ENCODE measurements around the gene IRF9.

IRF9 gene

DNA sequence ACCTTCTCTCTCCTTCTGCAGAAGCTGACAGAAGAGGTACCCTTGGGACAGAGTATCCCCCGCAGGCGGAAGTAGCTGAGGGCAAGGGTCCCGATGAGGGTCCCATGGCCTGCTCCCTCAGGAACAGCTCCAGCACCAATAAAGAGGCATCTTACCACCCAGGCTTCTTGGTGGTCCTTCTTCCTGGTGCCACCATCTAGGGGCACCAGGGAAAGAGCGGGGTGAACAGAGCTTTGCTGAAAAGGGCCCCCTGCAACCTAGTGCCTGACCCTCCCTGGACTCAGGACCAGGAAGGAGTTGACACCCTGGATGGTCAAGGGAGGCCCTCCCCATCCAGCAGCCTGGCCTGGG is 591 bp upstream of the IRF9 start:
- Histone ChIP-seq H3K27me3 (ENCODE audit: insufficient read depth, low read length, poor library complexity) (no peaks in the 10 kb centered on the region), H2AFZ (ENCODE audit: low read depth, low read length) (no peak overlapping the region), H3K4me3 (ENCODE audit: low read depth in 1 of 2, low read length in 2 of 2) (no peak overlapping the region), H3K9ac (ENCODE audit: low read depth, low read length) (peak overlapping the region; percentile 12; the same call in 1 of the 2 replicates), H3K9me3 (ENCODE audit: insufficient read depth, low read length, severe bottlenecking) (no peaks in the 10 kb centered on the region), H3K27ac (ENCODE audit: low read length) (peak overlapping the region; percentile 58), H3K4me1 (ENCODE audit: insufficient read depth, low read length) (peaks cover 23% of the 10 kb centered on the region), H4K20me1 (ENCODE audit: insufficient read depth, low read length) (no peaks in the 10 kb centered on the region), H3K36me3 (ENCODE audit: insufficient read depth, low read length) (peaks cover 77% of the 10 kb centered on the region), H3K4me2 (ENCODE audit: insufficient read depth, low read length) (peak overlapping the region; percentile 23; the same call in 1 of the 2 replicates), H3K79me2 (ENCODE audit: insufficient read depth, low read length) (peaks cover 9% of the 10 kb centered on the region)
- TF ChIP-seq CTCF (IDR thresholded peaks at IDR 0.05; ENCODE audit: borderline replicate concordance, extremely low read depth, low read length, poor library complexity, severe bottlenecking) = no peak
- no peak for TF ChIP-seq EZH2 (IDR thresholded peaks at IDR 0.05; ENCODE audit: borderline replicate concordance, low read depth, low read length, severe bottlenecking)
- ATAC-seq (ENCODE audit: insufficient read depth, low read depth) (no peak), DNase-seq (no peak)

- TF ChIP-seq EZH2 (IDR thresholded peaks at IDR 0.05; ENCODE audit: borderline replicate concordance, low read depth, low read length, severe bottlenecking) = no peak
- no peak for TF ChIP-seq CTCF (IDR thresholded peaks at IDR 0.05; ENCODE audit: borderline replicate concordance, extremely low read depth, low read length, poor library complexity, severe bottlenecking)
- Histone ChIP-seq H3K27ac (ENCODE audit: low read length) (peak overlapping the region; percentile 78), H3K4me3 (ENCODE audit: low read depth in 1 of 2, low read length in 2 of 2) (peak overlapping the region; percentile 24 to 61; a peak in 3 of 4 replicates), H3K4me1 (ENCODE audit: insufficient read depth, low read length) (peaks cover 23% of the 10 kb centered on the region), H3K4me2 (ENCODE audit: insufficient read depth, low read length) (peak overlapping the region; percentile 79), H3K9ac (ENCODE audit: low read depth, low read length) (peak overlapping the region; percentile 61), H3K9me3 (ENCODE audit: insufficient read depth, low read length, severe bottlenecking) (no peaks in the 10 kb centered on the region), H2AFZ (ENCODE audit: low read depth, low read length) (peak overlapping the region; percentile 65; the same call in 1 of the 2 replicates), H3K36me3 (ENCODE audit: insufficient read depth, low read length) (peaks cover 70% of the 10 kb centered on the region), H3K27me3 (ENCODE audit: insufficient read depth, low read length, poor library complexity) (no peaks in the 10 kb centered on the region), H4K20me1 (ENCODE audit: insufficient read depth, low read length) (no peaks in the 10 kb centered on the region), H3K79me2 (ENCODE audit: insufficient read depth, low read length) (peaks cover 9% of the 10 kb centered on the region)
- ATAC-seq (ENCODE audit: insufficient read depth, low read depth) (no peak), DNase-seq (no peak)
These were observed 1.0 kb downstream of the IRF9 start for GRCh38 chr14:24162093-24162492.

- H3K36me3 ChIP-seq (ENCODE audit: insufficient read depth, low read length) = peaks cover 55% of the 10 kb centered on the region
- no peak for DNase-seq
These were observed 3.5 kb downstream of the IRF9 start for GRCh38 chr14:24164518-24164991.

More at GRCh38 chr14:24164518-24164991, 3.5 kb downstream of the IRF9 start:
- no peak overlapping the region for H3K27ac ChIP-seq (ENCODE audit: low read length)
- H3K27me3 ChIP-seq (ENCODE audit: insufficient read depth, low read length, poor library complexity) = no peaks in the 10 kb centered on the region
- no peak for ATAC-seq (ENCODE audit: insufficient read depth, low read depth)
- H3K79me2 ChIP-seq (ENCODE audit: insufficient read depth, low read length) = peaks cover 9% of the 10 kb centered on the region
- no peak overlapping the region for H3K9ac ChIP-seq (ENCODE audit: low read depth, low read length)
- H4K20me1 ChIP-seq (ENCODE audit: insufficient read depth, low read length) = no peaks in the 10 kb centered on the region
- no peaks in the 10 kb centered on the region for H3K9me3 ChIP-seq (ENCODE audit: insufficient read depth, low read length, severe bottlenecking)
- no peak overlapping the region for H3K4me3 ChIP-seq (ENCODE audit: low read depth in 1 of 2, low read length in 2 of 2)
- H2AFZ ChIP-seq (ENCODE audit: low read depth, low read length) = no peak overlapping the region
- H3K4me2 ChIP-seq (ENCODE audit: insufficient read depth, low read length) = no peak overlapping the region
- H3K4me1 ChIP-seq (ENCODE audit: insufficient read depth, low read length) = peaks cover 23% of the 10 kb centered on the region
- TF ChIP-seq EZH2 (IDR thresholded peaks at IDR 0.05; ENCODE audit: borderline replicate concordance, low read depth, low read length, severe bottlenecking) (no peak), CTCF (IDR thresholded peaks at IDR 0.05; ENCODE audit: borderline replicate concordance, extremely low read depth, low read length, poor library complexity, severe bottlenecking) (no peak)
